Hematopoietic multipotent progenitor cell treated with erythropoietin and hydrocortisone succinate and interleukin-3 and kit ligand, for 8 days (in vitro differentiated cells): ENCODE results near the gene SNAP23.
"Not testable (repeated sequence)": the region's sequence is repeated elsewhere in the genome, so short reads cannot be mapped to it uniquely, and the experiment has no call there.

Experiments
- DNase-seq: peaks from one replicate; pipeline ENCODE4 v3.0.0-alpha.2; 2015

Gene SNAP23

GRCh38 chr15:42498212-42499068 lies 3.0 kb downstream of the SNAP23 start:
- peak; percentile 65 for DNase-seq

- DNase-seq: peak; percentile 85
Observed at GRCh38 chr15:42499858-42500609, 4.6 kb downstream of the SNAP23 start.

GRCh38 chr15:42502477-42502876 lies 7.0 kb downstream of the SNAP23 start:
- DNase-seq: peak; percentile 89

- DNase-seq: no peak
Observed at GRCh38 chr15:42503825-42504224, 8.4 kb downstream of the SNAP23 start.

- DNase-seq: no peak
Observed at GRCh38 chr15:42504631-42505030, 9.2 kb downstream of the SNAP23 start.

- DNase-seq: no peak
Observed at GRCh38 chr15:42507514-42507913, 12.1 kb downstream of the SNAP23 start.

GRCh38 chr15:42508263-42508690 lies 12.8 kb downstream of the SNAP23 start:
- peak; percentile 44 for DNase-seq

GRCh38 chr15:42510258-42511006 lies 15.0 kb downstream of the SNAP23 start:
- DNase-seq: no peak

- DNase-seq: no peak
Observed at GRCh38 chr15:42511007-42511391, 15.6 kb downstream of the SNAP23 start.

GRCh38 chr15:42523331-42523730 lies 27.9 kb downstream of the SNAP23 start:
- no peak for DNase-seq

- DNase-seq: no peak
Observed at GRCh38 chr15:42528970-42529369, 33.5 kb downstream of the SNAP23 start.

GRCh38 chr15:42533246-42533645 lies 37.8 kb downstream of the SNAP23 start:
- no peak for DNase-seq

GRCh38 chr15:42544853-42545629 lies 49.6 kb downstream of the SNAP23 start:
- no peak for DNase-seq

- no peak for DNase-seq
Observed at GRCh38 chr15:42547918-42548248, 52.4 kb downstream of the SNAP23 start.

- DNase-seq: peak; percentile 88
Observed at GRCh38 chr15:42548249-42549031, 53.0 kb downstream of the SNAP23 start, which contains the start of the genes HAUS2 and LRRC57. Gene HAUS2, plus strand, starts transcription at chr15:42548838. Its CDS starts 35 bp downstream, at chr15:42548873. Gene LRRC57, minus strand, starts transcription at chr15:42548793. Its CDS starts 359 bp downstream, at chr15:42548434.

GRCh38 chr15:42549032-42549491 lies 53.6 kb downstream of the SNAP23 start:
- DNase-seq: peak; percentile 72

- DNase-seq: peak; percentile 78
Observed at GRCh38 chr15:42549741-42550392, 54.4 kb downstream of the SNAP23 start.

- peak; percentile 66 for DNase-seq
Observed at GRCh38 chr15:42553554-42553953, 58.1 kb downstream of the SNAP23 start.

GRCh38 chr15:42556550-42557207 lies 61.2 kb downstream of the SNAP23 start:
- not testable (repeated sequence) for DNase-seq

GRCh38 chr15:42558739-42559138 lies 63.3 kb downstream of the SNAP23 start:
- no peak for DNase-seq
